ENCODE measurements around the gene TBC1D10B.

TBC1D10B gene

GRCh38 chr16:30416624-30417528, 46.6 kb upstream of the TBC1D10B start:
- Histone ChIP-seq H3K9ac (no peak overlapping the region), H3K4me3 (ENCODE audit: low read depth, low read length) (no peak overlapping the region), H3K79me2 (no peaks in the 10 kb centered on the region), H3K36me3 (ENCODE audit: control insufficient read depth, insufficient read depth, low read length) (no peaks in the 10 kb centered on the region), H3K27ac (peak overlapping the region; percentile 48), H3K4me2 (ENCODE audit: low read length) (peak overlapping the region; percentile 47), H2AFZ (no peak overlapping the region), H3K9me3 (ENCODE audit: control insufficient read depth, low read length) (no peaks in the 10 kb centered on the region), H3K27me3 (ENCODE audit: control insufficient read depth, insufficient read depth, low read length) (no peaks in the 10 kb centered on the region), H3K4me1 (peaks cover 11% of the 10 kb centered on the region)
- no peak for TF ChIP-seq CTCF (IDR thresholded peaks at IDR 0.05)

GRCh38 chr16:30416047-30416603, 45.8 kb upstream of the TBC1D10B start:
- H3K4me3 ChIP-seq (ENCODE audit: low read depth, low read length) = no peak overlapping the region

GRCh38 chr16:30414159-30414558, 43.9 kb upstream of the TBC1D10B start:
- no peak overlapping the region for H2AFZ ChIP-seq
- H3K27ac ChIP-seq = no peak overlapping the region
- H3K4me1 ChIP-seq = peaks cover 17% of the 10 kb centered on the region
- H3K36me3 ChIP-seq (ENCODE audit: control insufficient read depth, insufficient read depth, low read length) = no peaks in the 10 kb centered on the region
- H3K27me3 ChIP-seq (ENCODE audit: control insufficient read depth, insufficient read depth, low read length) = no peaks in the 10 kb centered on the region
- peaks cover 9% of the 10 kb centered on the region for H3K79me2 ChIP-seq
- TF ChIP-seq CTCF (IDR thresholded peaks at IDR 0.05) = no peak
- H3K9ac ChIP-seq = no peak overlapping the region
- H3K4me3 ChIP-seq (ENCODE audit: low read depth, low read length) = no peak overlapping the region
- H3K9me3 ChIP-seq (ENCODE audit: control insufficient read depth, low read length) = no peaks in the 10 kb centered on the region
- H3K4me2 ChIP-seq (ENCODE audit: low read length) = no peak overlapping the region

More at GRCh38 chr16:30416047-30416603, 45.8 kb upstream of the TBC1D10B start:
- H3K9ac ChIP-seq = no peak overlapping the region
- H3K79me2 ChIP-seq = no peaks in the 10 kb centered on the region
- no peaks in the 10 kb centered on the region for H3K36me3 ChIP-seq (ENCODE audit: control insufficient read depth, insufficient read depth, low read length)
- peak overlapping the region; percentile 13 for H3K4me2 ChIP-seq (ENCODE audit: low read length)
- no peaks in the 10 kb centered on the region for H3K27me3 ChIP-seq (ENCODE audit: control insufficient read depth, insufficient read depth, low read length)
- no peak overlapping the region for H2AFZ ChIP-seq
- peak overlapping the region; percentile 48 for H3K27ac ChIP-seq
- H3K9me3 ChIP-seq (ENCODE audit: control insufficient read depth, low read length) = no peaks in the 10 kb centered on the region
- TF ChIP-seq CTCF (IDR thresholded peaks at IDR 0.05) = no peak
- peaks cover 11% of the 10 kb centered on the region for H3K4me1 ChIP-seq

- TF ChIP-seq CTCF (IDR thresholded peaks at IDR 0.05) = no peak
Observed at GRCh38 chr16:30413112-30413806, 43.0 kb upstream of the TBC1D10B start.

More at GRCh38 chr16:30413112-30413806, 43.0 kb upstream of the TBC1D10B start:
- Histone ChIP-seq H3K4me1 (peaks cover 19% of the 10 kb centered on the region), H3K27me3 (ENCODE audit: control insufficient read depth, insufficient read depth, low read length) (no peaks in the 10 kb centered on the region), H3K79me2 (peaks cover 9% of the 10 kb centered on the region), H3K9me3 (ENCODE audit: control insufficient read depth, low read length) (no peaks in the 10 kb centered on the region), H3K27ac (no peak overlapping the region), H3K9ac (no peak overlapping the region), H3K4me2 (ENCODE audit: low read length) (no peak overlapping the region), H3K4me3 (ENCODE audit: low read depth, low read length) (no peak overlapping the region), H2AFZ (no peak overlapping the region), H3K36me3 (ENCODE audit: control insufficient read depth, insufficient read depth, low read length) (no peaks in the 10 kb centered on the region)

All from parathyroid adenoma (tissue), 2 donors.